Choroid plexus epithelial cell (primary cell): ENCODE data around the gene PDIA3.
"Not testable (repeated sequence)": the region's sequence is repeated elsewhere in the genome, so short reads cannot be mapped to it uniquely, and the experiment has no call there.

Experiments used
- DNase-seq: peaks from one replicate; pipeline ENCODE4 v3.0.0-alpha.2; 2010; ENCODE audit warnings: low read depth
- H3K4me3 ChIP-seq: 2 replicates; pipeline ENCODE4 v1.5.1; 2011; ENCODE audit warnings: low read depth, mild to moderate bottlenecking, control low read depth, low read length, moderate library complexity
- TF ChIP-seq, protein P1 (sequence below): conservative IDR thresholded peaks from 2 replicates; pipeline ENCODE4 v1.5.1; 2011; ENCODE audit warnings: low read depth, mild to moderate bottlenecking, control low read depth, inconsistent platforms, low read length, moderate library complexity

PDIA3 gene

DNA sequence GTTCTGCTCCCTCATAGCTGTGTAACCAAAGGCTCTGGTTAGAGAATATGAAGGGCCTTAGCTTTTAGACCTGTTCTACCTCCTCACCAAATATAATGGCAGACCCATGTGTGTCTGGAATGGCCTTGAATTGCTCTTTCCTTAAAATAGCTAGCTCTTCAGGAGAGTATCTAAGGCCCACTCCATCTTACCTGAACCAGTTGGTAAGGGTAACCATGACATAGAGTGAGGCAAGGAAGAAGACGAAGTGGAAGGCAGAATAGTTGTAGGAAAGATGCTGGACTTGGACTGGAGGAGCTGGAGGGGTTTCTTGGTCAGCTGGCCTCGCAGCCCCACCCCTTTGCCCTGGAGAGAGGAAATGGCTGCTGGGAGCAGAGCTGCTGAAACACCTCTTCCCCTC lies 49.0 kb downstream of the PDIA3 start:
- TF ChIP-seq, protein P1, sequence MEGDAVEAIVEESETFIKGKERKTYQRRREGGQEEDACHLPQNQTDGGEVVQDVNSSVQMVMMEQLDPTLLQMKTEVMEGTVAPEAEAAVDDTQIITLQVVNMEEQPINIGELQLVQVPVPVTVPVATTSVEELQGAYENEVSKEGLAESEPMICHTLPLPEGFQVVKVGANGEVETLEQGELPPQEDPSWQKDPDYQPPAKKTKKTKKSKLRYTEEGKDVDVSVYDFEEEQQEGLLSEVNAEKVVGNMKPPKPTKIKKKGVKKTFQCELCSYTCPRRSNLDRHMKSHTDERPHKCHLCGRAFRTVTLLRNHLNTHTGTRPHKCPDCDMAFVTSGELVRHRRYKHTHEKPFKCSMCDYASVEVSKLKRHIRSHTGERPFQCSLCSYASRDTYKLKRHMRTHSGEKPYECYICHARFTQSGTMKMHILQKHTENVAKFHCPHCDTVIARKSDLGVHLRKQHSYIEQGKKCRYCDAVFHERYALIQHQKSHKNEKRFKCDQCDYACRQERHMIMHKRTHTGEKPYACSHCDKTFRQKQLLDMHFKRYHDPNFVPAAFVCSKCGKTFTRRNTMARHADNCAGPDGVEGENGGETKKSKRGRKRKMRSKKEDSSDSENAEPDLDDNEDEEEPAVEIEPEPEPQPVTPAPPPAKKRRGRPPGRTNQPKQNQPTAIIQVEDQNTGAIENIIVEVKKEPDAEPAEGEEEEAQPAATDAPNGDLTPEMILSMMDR = no peak
- no peak overlapping the region for H3K4me3 ChIP-seq
- no peak for DNase-seq

DNA sequence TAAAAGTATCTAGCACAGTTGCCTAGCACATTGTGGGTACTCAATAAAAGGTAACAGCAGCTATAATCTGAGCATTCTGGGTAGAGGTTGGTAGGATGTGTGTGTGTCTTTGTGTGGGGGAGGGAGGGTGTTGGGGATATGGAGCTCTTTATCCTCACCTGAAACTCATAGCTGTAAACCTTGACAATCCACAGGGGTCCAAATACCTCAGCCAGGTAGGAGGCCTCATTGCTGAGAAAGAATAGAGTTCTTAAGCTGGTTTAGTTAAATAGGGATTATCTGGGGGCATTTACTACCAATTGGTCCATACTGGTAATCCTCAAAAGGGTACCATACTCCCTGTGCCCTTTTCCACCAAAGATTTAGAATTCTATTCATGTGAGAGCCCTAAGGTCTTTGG lies 49.8 kb downstream of the PDIA3 start:
- H3K4me3 ChIP-seq = no peak overlapping the region
- TF ChIP-seq, protein P1 = no peak
- no peak for DNase-seq

DNA sequence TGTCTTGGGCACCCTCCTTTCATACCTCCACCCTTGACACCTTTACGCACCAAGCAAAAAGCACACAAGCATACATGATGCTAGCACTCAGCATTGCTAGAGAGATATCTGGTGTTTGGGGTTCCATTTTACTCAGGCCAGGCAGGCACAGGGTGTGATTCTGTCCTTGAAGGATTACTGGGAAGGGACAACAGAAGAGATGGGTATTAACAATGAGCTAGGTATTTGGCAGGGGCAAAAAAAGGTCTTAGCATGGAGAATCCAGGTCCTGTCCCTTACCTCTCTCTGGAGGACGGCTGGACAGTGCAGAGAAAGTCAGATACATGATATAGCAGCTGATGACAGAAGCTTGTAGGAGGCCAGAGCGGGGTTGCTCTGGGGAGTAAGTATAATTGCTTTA lies 50.3 kb downstream of the PDIA3 start:
- TF ChIP-seq, protein P1 = no peak
- no peak for DNase-seq
- H3K4me3 ChIP-seq = no peak overlapping the region

DNA sequence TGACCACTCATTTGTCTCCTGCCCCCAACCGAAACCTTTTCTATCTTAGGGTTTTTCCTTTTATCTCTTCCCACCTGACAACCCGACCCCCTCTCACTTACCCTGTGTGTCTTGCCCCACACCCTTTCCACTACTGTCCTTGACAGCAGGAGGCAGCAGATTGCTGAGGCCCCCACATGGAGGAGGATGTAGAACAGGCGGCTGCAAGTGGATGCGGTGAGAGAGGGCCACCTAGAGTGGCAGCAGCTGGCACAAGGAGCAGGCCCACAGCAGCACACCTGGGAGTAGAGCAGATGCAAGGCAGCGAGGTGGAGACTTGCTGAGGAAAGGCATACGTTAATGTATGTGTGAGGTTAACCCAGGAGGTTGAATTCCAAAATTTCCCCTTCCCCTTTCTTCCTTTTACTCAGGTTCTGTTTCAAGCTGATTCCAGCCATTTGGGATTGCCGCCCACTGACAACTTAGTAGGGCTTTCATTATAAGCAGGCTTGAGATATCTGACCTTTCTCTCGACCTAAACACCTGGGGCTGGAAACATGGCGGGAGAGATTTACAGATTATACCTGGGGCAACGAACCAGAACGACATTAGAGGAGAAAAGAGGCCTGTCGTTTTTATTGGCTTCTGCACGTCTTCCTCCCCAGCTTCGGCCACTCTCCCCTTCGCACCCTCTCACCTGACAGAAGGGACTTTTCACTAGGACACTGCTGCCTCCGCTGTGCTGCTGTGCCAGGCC lies 53.1 kb downstream of the PDIA3 start:
- TF ChIP-seq, protein P1 = no peak
- H3K4me3 ChIP-seq = no peak overlapping the region
- no peak for DNase-seq

DNA sequence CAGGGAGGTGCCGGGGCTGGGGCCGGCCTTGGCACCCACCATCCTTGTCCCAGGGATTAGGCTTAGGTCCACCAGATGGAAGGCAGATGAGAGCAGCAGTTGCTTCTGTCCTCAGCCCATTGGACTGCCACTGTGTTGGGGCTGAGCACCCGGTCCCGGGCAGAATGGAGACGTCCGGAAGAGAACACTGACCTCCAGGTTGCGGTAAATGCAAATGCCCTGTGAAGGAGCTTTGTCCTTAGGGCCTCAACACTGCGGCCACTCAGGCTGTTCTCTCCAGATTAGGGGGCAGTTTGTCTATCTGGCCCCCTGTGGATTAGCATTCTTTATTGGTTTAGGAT lies 53.7 kb downstream of the PDIA3 start, which contains the start of gene SERINC4:
SERINC4 (minus strand) TSS at position 276 of the 341 bp plus-strand sequence; CDS start at position 42, 234 bp downstream.
- no peak for DNase-seq
- TF ChIP-seq, protein P1 = no peak
- H3K4me3 ChIP-seq = peak within 1 kb of the TSS; percentile 95

DNA sequence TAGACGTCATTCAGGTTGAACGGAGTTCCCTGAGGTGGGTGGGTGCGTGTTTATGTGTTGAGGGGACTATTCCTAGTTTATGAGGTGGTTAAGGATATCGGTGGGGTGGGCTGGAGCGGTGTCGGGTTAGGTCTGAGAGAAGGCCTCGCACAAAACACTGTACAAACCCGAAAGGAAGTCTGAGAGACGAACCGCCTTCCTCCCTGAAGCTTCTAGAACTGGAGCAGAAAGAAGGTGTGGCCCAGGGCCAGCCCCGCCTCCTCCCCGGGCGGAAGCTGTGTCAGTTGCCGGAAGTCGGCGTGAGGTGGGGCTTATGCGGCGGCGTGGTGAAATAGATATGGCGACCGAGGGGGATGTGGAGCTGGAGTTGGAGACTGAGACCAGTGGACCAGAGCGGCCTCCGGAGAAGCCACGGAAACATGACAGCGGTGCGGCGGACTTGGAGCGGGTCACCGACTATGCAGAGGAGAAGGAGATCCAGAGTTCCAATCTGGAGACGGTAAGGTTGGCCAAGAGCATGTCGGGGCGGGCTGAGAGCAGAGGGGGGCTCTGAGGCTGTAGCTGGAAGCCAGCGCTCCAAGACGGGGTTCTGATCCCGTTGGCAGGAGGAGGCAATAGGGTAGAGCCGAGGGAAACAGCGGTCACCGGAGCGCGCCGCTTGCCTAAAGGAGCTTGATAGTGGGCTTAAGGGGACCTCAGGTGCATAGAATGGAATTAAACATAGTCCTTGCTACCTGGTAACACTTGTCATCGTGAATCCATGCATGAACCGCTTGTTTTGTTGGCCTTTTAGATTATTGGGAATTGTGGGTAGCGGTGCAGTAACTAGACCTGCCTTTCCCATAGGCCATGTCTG lies 54.3 kb downstream of the PDIA3 start, which contains the start of gene HYPK:
HYPK (plus strand) TSS at position 314 of the 856 bp plus-strand sequence; CDS start at position 338, 24 bp downstream.
- DNase-seq = peak; percentile 93
- TF ChIP-seq, protein P1 = no peak
- peak within 1 kb of the TSS; percentile 95 for H3K4me3 ChIP-seq

DNA sequence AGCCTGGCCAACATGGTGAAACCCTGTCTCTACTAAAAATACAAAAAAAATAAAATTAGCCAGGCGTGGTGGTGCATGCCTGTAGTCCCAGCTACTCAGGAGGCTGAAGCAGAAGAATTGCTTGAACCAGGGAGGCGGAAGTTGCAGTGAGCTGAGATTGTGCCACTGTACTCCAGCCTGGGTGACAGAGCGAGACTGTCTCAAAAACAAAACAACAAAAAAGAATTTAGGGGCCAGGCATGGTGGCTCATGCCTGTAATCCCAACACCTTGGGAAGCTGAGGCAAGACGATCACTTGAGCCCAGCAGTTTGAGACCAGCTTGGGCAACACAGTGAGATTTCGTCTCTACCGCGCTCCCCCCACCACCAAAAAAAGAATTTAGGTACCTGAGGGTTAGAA lies 56.4 kb downstream of the PDIA3 start:
- DNase-seq, H3K4me3 ChIP-seq: not testable (repeated sequence)
